Peyer's patch (tissue), 4 donors: ENCODE measurements around the gene MYRIP.

Source experiments
- POLR2A ChIP-seq, 2 donors: fragments of 450-650 bp; IDR thresholded peaks; one replicate each; pipeline ENCODE4 v1.5.1; 2017; ENCODE audit warnings: antibody characterized with exemption in 2 of 2, mild to moderate bottlenecking in 2 of 2, moderate library complexity in 2 of 2
- TF ChIP-seq, protein P1 (sequence below), 6 experiments: fragments of 450-650 bp in 4 of 6; fragments of 200-600 bp in 2 of 6; sonication (generic) in 1 of 6; IDR thresholded peaks; one replicate each; pipeline ENCODE4 v1.5.1; 2017 to 2019; ENCODE audit warnings: antibody characterized with exemption in 6 of 6, mild to moderate bottlenecking in 3 of 6, moderate library complexity in 1 of 6

- TF ChIP-seq, protein P1, sequence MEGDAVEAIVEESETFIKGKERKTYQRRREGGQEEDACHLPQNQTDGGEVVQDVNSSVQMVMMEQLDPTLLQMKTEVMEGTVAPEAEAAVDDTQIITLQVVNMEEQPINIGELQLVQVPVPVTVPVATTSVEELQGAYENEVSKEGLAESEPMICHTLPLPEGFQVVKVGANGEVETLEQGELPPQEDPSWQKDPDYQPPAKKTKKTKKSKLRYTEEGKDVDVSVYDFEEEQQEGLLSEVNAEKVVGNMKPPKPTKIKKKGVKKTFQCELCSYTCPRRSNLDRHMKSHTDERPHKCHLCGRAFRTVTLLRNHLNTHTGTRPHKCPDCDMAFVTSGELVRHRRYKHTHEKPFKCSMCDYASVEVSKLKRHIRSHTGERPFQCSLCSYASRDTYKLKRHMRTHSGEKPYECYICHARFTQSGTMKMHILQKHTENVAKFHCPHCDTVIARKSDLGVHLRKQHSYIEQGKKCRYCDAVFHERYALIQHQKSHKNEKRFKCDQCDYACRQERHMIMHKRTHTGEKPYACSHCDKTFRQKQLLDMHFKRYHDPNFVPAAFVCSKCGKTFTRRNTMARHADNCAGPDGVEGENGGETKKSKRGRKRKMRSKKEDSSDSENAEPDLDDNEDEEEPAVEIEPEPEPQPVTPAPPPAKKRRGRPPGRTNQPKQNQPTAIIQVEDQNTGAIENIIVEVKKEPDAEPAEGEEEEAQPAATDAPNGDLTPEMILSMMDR (IDR thresholded peaks at IDR 0.05), result no peak
- TF ChIP-seq POLR2A (IDR thresholded peaks at IDR 0.05), result no peak
These were observed 423.2 kb downstream of the MYRIP start for GRCh38 chr3:40232626-40233025.
